Colonic mucosa (tissue), 4 donors: Measurements from ENCODE around the gene ATXN7. TPM values are rescaled to one million over a fixed set of nuclear protein-coding genes. Genes with fewer than 3 reads are reported as not detected.

Experiments used
- DNase-seq: peaks from one replicate; pipeline ENCODE4 v3.0.0-alpha.2; 2020
- H3K27ac ChIP-seq: fragments of 200-600 bp; one replicate; pipeline ENCODE4 v1.8.0; 2021
- H3K27me3 ChIP-seq: fragments of 200-600 bp; one replicate; pipeline ENCODE4 v1.8.0; 2021
- H3K36me3 ChIP-seq: fragments of 200-600 bp; one replicate; pipeline ENCODE4 v1.8.0; 2021
- H3K4me1 ChIP-seq: fragments of 200-600 bp; one replicate; pipeline ENCODE4 v1.8.0; 2021; ENCODE audit warnings: mild to moderate bottlenecking
- H3K4me3 ChIP-seq: fragments of 200-600 bp; one replicate; pipeline ENCODE4 v1.8.0; 2021
- H3K9ac ChIP-seq, 2 donors: one replicate each; pipeline ENCODE4 v1.7.0; 2013; ENCODE audit warnings: control low read depth in 2 of 2, low read depth in 2 of 2, low read length in 2 of 2
- H3K9me3 ChIP-seq: fragments of 200-600 bp; one replicate; pipeline ENCODE4 v1.8.0; 2021
- CTCF ChIP-seq: fragments of 200-600 bp; IDR thresholded peaks from one replicate; pipeline ENCODE4 v1.8.0; 2022; ENCODE audit warnings: antibody characterized with exemption, mild to moderate bottlenecking
- intact Hi-C: fragments of 100-400 bp; cut with DNase I; formaldehyde crosslinking; loops from one replicate; pipeline ENCODE4 v1.14.1; 2022
- total RNA-seq, 2 donors: library from RNA; stranded (reverse); fragmentation: NEBNext Ultra II Directional in 1 of 2; extraction: Animal tissue kit (Norgen Biotek cat#: 25700) in 1 of 2; gene quantifications; one replicate each; pipeline ENCODE4 v1.2.1, GENCODE V29; 2021
- donor health status: healthy.
- donor health status: DM: no; HTN: no; CAD: no.
- donor health status: DM: no; HTN: no; CAD: no.

The ATXN7 gene
- total RNA-seq, 2 donors from 2014 or later, result 22.9 to 31.6 TPM

DNA sequence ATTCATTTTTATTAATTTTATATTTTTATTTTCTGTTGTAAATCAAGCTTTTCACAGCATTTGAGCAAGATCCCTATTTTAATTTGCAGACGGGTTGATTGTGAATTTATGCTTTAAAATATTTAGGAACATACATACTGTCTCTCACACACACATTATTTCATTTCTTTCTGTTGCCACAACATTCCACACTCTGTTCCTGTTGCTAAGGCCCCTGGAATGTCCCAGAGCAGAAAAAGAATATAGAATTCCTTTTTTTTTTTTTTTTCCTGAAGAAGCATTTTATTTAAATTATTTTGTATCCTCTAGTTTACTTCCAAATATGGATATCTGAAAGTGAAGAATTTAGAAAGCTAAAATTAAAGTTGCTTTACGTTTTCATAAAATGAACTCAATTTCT lies 85.3 kb downstream of the ATXN7 start:
- Histone ChIP-seq H3K27me3 (no peaks in the 10 kb centered on the region), H3K4me1 (peaks cover 3% of the 10 kb centered on the region), H3K9ac (no peak overlapping the region), H3K9me3 (no peaks in the 10 kb centered on the region), H3K4me3 (no peak overlapping the region), H3K27ac (no peak overlapping the region), H3K36me3 (no peaks in the 10 kb centered on the region)
- DNase-seq, result no peak
- no peak for TF ChIP-seq CTCF
- intact Hi-C loops, result no loop called here

DNA sequence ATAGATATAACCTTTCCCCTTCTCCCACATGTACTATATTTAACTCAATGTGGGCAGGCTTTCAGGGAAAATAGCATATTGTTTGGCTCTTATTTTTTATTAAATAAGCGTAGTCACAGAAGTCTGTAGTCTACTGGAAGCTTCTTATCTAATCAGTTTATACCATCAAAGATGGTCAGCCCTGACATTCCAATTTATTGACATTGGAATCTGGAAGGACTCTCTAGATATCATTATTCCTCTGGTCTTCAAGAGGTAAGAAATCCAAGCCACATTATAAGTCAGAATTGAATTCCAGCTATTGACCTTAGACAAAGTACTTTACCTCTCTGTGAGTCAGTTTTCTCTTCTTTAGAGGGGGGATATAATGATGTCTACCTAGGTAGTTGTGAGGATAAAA lies 87.0 kb downstream of the ATXN7 start:
- intact Hi-C loops, result no loop called here
- DNase-seq, result no peak
- H3K27me3 ChIP-seq, result no peaks in the 10 kb centered on the region
- H3K4me1 ChIP-seq, result peaks cover 3% of the 10 kb centered on the region
- no peaks in the 10 kb centered on the region for H3K9me3 ChIP-seq
- H3K36me3 ChIP-seq, result no peaks in the 10 kb centered on the region
- H3K27ac ChIP-seq, result no peak overlapping the region
- H3K4me3 ChIP-seq, result no peak overlapping the region
- H3K9ac ChIP-seq, result no peak overlapping the region
- no peak for TF ChIP-seq CTCF

GRCh38 chr3:63951492-63952247 lies 88.0 kb downstream of the ATXN7 start:
- Histone ChIP-seq H3K9ac (no peak overlapping the region), H3K27me3 (no peaks in the 10 kb centered on the region), H3K27ac (no peak overlapping the region), H3K4me3 (no peak overlapping the region), H3K9me3 (no peaks in the 10 kb centered on the region), H3K4me1 (peaks cover 3% of the 10 kb centered on the region), H3K36me3 (no peaks in the 10 kb centered on the region)
- TF ChIP-seq CTCF, result no peak
- DNase-seq, result no peak
- intact Hi-C loops, result no loop called here

DNA sequence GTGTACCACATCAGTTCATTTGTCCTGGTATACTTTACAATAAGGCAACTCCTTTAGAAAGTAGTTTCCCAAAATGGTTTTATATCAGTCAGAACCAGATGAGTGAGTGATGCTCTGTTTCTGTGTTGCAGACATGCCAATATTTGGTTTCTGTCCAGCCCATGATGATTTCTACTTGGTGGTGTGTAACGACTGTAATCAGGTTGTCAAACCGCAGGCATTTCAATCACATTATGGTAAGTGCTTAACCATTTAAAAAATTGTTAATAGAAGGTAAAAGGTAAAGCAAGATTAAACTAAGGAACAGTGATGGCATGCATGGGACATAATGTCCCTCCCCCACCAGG lies 88.6 kb downstream of the ATXN7 start:
- no peak overlapping the region for H3K9ac ChIP-seq
- intact Hi-C loops, result no loop called here
- H3K4me1 ChIP-seq, result peaks cover 3% of the 10 kb centered on the region
- DNase-seq, result no peak
- no peak overlapping the region for H3K27ac ChIP-seq
- H3K36me3 ChIP-seq, result no peaks in the 10 kb centered on the region
- no peaks in the 10 kb centered on the region for H3K27me3 ChIP-seq
- no peak overlapping the region for H3K4me3 ChIP-seq
- H3K9me3 ChIP-seq, result no peaks in the 10 kb centered on the region
- no peak for TF ChIP-seq CTCF

DNA sequence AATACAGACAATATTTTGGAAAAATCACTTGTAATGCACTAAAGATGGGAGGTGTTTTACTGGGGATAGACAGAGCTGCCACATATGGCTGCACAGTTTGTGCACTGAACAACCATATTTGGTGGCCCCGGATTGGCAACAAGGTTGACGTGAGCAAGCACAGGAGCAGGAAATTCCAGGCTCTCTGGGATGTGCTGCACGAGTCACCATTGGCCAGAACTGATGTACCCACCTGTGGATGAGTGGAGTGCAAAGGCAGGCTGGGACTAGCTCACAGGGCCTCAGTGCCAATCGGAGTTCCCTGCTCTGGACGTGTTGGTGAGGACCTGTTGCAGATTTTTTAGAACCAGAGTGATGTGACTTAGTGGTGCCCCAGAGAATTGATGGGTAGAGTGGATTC lies 90.5 kb downstream of the ATXN7 start:
- DNase-seq, result no peak
- intact Hi-C loops, result no loop called here
- Histone ChIP-seq H3K27me3 (no peaks in the 10 kb centered on the region), H3K4me1 (peaks cover 3% of the 10 kb centered on the region), H3K27ac (no peak overlapping the region), H3K9me3 (no peaks in the 10 kb centered on the region), H3K36me3 (no peaks in the 10 kb centered on the region), H3K9ac (no peak overlapping the region), H3K4me3 (no peak overlapping the region)
- no peak for TF ChIP-seq CTCF
